ENCODE data around the gene PLAAT2.

DNA sequence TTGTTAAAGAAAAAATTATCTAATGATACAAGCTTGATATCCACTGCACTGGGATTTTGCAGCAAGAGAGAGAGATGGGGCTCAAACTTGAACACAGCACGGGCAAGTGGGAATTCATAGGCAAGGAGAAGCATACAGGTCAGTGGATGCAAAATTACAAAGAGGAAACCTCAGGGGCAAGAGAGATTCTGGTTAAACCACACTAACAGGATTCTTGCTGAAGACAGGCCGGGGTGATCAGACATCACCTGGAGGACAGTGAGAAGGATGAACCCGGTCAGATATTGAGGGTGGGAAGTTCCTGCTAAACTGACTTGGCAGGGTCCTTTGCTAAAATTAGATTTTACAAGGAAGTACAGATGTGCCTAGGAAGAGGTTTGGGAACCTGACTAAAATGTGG, 29.1 kb downstream of the PLAAT2 start:
- no peak for TF ChIP-seq CTCF (IDR thresholded peaks at IDR 0.05)
- no peak for TF ChIP-seq POLR2AphosphoS5 (IDR thresholded peaks at IDR 0.05; ENCODE audit: low read depth, low read length)
- no peak for TF ChIP-seq EZH2phosphoT487 (IDR thresholded peaks at IDR 0.05; ENCODE audit: borderline replicate concordance, low read depth)
- TF ChIP-seq, protein P1, sequence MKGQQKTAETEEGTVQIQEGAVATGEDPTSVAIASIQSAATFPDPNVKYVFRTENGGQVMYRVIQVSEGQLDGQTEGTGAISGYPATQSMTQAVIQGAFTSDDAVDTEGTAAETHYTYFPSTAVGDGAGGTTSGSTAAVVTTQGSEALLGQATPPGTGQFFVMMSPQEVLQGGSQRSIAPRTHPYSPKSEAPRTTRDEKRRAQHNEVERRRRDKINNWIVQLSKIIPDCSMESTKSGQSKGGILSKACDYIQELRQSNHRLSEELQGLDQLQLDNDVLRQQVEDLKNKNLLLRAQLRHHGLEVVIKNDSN (IDR thresholded peaks at IDR 0.05; ENCODE audit: borderline replicate concordance, low read depth) = no peak
